Glutamatergic neuron (in vitro differentiated cells): ENCODE results near the gene SLC22A2. TPM values are rescaled to one million over a fixed set of nuclear protein-coding genes. Genes with fewer than 3 reads are reported as not detected.

Source experiments
- DNase-seq: peaks from one replicate; pipeline ENCODE4 v3.0.0; 2022
- H3K27ac Mint-ChIP-seq: one replicate; pipeline ENCODE4 v1.8.0; 2020; ENCODE audit warnings: mild to moderate bottlenecking, mixed read lengths, inconsistent platforms; ENCODE audit not compliant: unreplicated experiment
- H3K27me3 Mint-ChIP-seq: one replicate; pipeline ENCODE4 v1.8.0; 2020; ENCODE audit warnings: mild to moderate bottlenecking, moderate library complexity, mixed read lengths, inconsistent platforms; ENCODE audit not compliant: unreplicated experiment
- H3K36me3 Mint-ChIP-seq: one replicate; pipeline ENCODE4 v1.8.0; 2020; ENCODE audit warnings: mild to moderate bottlenecking, mixed read lengths, inconsistent platforms; ENCODE audit not compliant: unreplicated experiment
- H3K4me1 Mint-ChIP-seq: one replicate; pipeline ENCODE4 v1.8.0; 2020; ENCODE audit warnings: mild to moderate bottlenecking, low read depth, mixed read lengths, inconsistent platforms; ENCODE audit not compliant: unreplicated experiment
- H3K4me3 Mint-ChIP-seq: one replicate; pipeline ENCODE4 v1.8.0; 2020; ENCODE audit warnings: mild to moderate bottlenecking, mixed read lengths, inconsistent platforms; ENCODE audit not compliant: unreplicated experiment
- H3K9me3 Mint-ChIP-seq: one replicate; pipeline ENCODE4 v1.8.0; 2020; ENCODE audit warnings: mild to moderate bottlenecking, moderate library complexity, mixed read lengths, inconsistent platforms; ENCODE audit not compliant: unreplicated experiment
- CTCF ChIP-seq: fragments of 200-600 bp; sonication (generic); IDR thresholded peaks from one replicate; pipeline ENCODE4 v1.5.0; 2021; ENCODE audit not compliant: partially characterized antibody, unreplicated experiment
- total RNA-seq: library from RNA; stranded (reverse); fragmentation: NEBNext Ultra II Directional; extraction: Animal tissue kit (Norgen Biotek cat#: 25700); gene quantifications from one replicate; pipeline ENCODE4 v1.2.1, GENCODE V29; 2021; ENCODE audit not compliant: unreplicated experiment

Gene SLC22A2
- total RNA-seq, 1 donor from 2014 or later, result not detected

- Mint-ChIP-seq H3K9me3 (no peaks in the 10 kb centered on the region), H3K27ac (no peak overlapping the region), H3K36me3 (no peaks in the 10 kb centered on the region), H3K27me3 (peaks cover 2% of the 10 kb centered on the region), H3K4me1 (peaks cover 4% of the 10 kb centered on the region), H3K4me3 (no peak overlapping the region)
- TF ChIP-seq CTCF, result no peak
- no peak for DNase-seq
Measured at GRCh38 chr6:160172704-160173103, 85.9 kb downstream of the SLC22A2 start.

GRCh38 chr6:160170018-160170680, 88.5 kb downstream of the SLC22A2 start:
- Mint-ChIP-seq H3K36me3 (no peaks in the 10 kb centered on the region), H3K9me3 (peaks cover 2% of the 10 kb centered on the region), H3K4me1 (peaks cover 4% of the 10 kb centered on the region), H3K27ac (no peak overlapping the region), H3K4me3 (no peak overlapping the region), H3K27me3 (no peaks in the 10 kb centered on the region)
- no peak for TF ChIP-seq CTCF
- no peak for DNase-seq

GRCh38 chr6:160167604-160168399, 90.8 kb downstream of the SLC22A2 start:
- no peak overlapping the region for H3K4me3 Mint-ChIP-seq
- no peak for DNase-seq

More at GRCh38 chr6:160167604-160168399, 90.8 kb downstream of the SLC22A2 start:
- H3K4me1 Mint-ChIP-seq, result peaks cover 4% of the 10 kb centered on the region
- TF ChIP-seq CTCF, result no peak
- H3K27ac Mint-ChIP-seq, result no peak overlapping the region
- no peaks in the 10 kb centered on the region for H3K27me3 Mint-ChIP-seq
- no peaks in the 10 kb centered on the region for H3K36me3 Mint-ChIP-seq
- H3K9me3 Mint-ChIP-seq, result peaks cover 2% of the 10 kb centered on the region

Other genes starting within 250 kb of the SLC22A2 start
- gene SLC22A1, start 137.0 kb downstream of the SLC22A2 start, total RNA-seq, result 2.2 TPM
- not detected for gene SLC22A3, start 89.6 kb upstream of the SLC22A2 start, total RNA-seq